SK-N-SH (cell line): ENCODE data around the gene ZNF776. TPM values are rescaled to one million over a fixed set of nuclear protein-coding genes. Genes with fewer than 3 reads are reported as not detected.

Experiments
- CTCF ChIA-PET: fragments of 300-600, 350-600 bp; formaldehyde crosslinking; extraction: SDS; loops from one replicate; lab custom pipeline; 2021; lab: Yijun Ruan, JAX
- POLR2A ChIA-PET: fragments of 350-600 bp; sonication (Branson Sonifier 250); formaldehyde crosslinking; extraction: SDS; loops from one replicate; lab custom pipeline; 2020; ENCODE audit warnings: antibody characterized with exemption, inconsistent platforms; lab: Yijun Ruan, JAX
- DNase-seq: peaks from one replicate; pipeline ENCODE4 v3.0.0; 2012
- H2AFZ ChIP-seq: fragments of 200-600 bp; sonication (generic); 2 replicates; pipeline ENCODE4 v1.8.1; 2016; ENCODE audit warnings: antibody characterized with exemption, mild to moderate bottlenecking, low read depth
- H3F3A ChIP-seq: fragments of 200-600 bp; sonication (generic); replicated peaks from 2 replicates; pipeline ENCODE3; 2016; ENCODE audit warnings: antibody characterized with exemption, mild to moderate bottlenecking; ENCODE audit not compliant: insufficient read depth
- H3K27ac ChIP-seq, 2 experiments: fragments of 200-500 bp in 1 of 2; fragments of 200-600 bp in 1 of 2; sonication (Bioruptor generic) in 1 of 2; sonication (generic), shearing (Covaris generic) in 1 of 2; 2 replicates each; pipeline versions ENCODE4 v1.5.1 to v1.6.1; 2014 to 2016; ENCODE audit warnings: low read depth in 2 of 2, inconsistent platforms in 1 of 2, low read length in 1 of 2, mild to moderate bottlenecking in 1 of 2, mixed read lengths in 1 of 2
- H3K27me3 ChIP-seq: fragments of 200-600 bp; sonication (generic), shearing (Covaris generic); 2 replicates; pipeline ENCODE4 v1.6.1; 2016; ENCODE audit warnings: mixed run types; ENCODE audit not compliant: insufficient read depth
- H3K36me3 ChIP-seq, 2 experiments: fragments of 200-500 bp in 1 of 2; fragments of 200-600 bp in 1 of 2; sonication (Bioruptor generic) in 1 of 2; sonication (generic) in 1 of 2; replicated peaks in 1 of 2; 2 replicates each; pipeline versions ENCODE3 to v1.5.1; 2014 to 2016; ENCODE audit warnings: low read length in 1 of 2, mild to moderate bottlenecking in 1 of 2; ENCODE audit not compliant: insufficient read depth in 2 of 2, control insufficient read depth in 1 of 2
- H3K4me1 ChIP-seq, 2 experiments: fragments of 200-500 bp in 1 of 2; fragments of 200-600 bp in 1 of 2; sonication (Bioruptor generic) in 1 of 2; sonication (generic), shearing (Covaris generic) in 1 of 2; 2 replicates each; pipeline versions ENCODE4 v1.5.1 to v1.6.1; 2014 to 2016; ENCODE audit warnings: low read depth in 1 of 2, low read length in 1 of 2, mixed run types in 1 of 2; ENCODE audit not compliant: insufficient read depth in 2 of 2, control insufficient read depth in 1 of 2
- H3K4me2 ChIP-seq: fragments of 200-600 bp; sonication (generic), shearing (Covaris generic); 2 replicates; pipeline ENCODE4 v1.6.1; 2017; ENCODE audit warnings: mixed run types
- H3K4me3 ChIP-seq, 2 experiments: fragments of 200-500 bp in 1 of 2; fragments of 200-600 bp in 1 of 2; sonication (Bioruptor generic) in 1 of 2; sonication (generic), shearing (Covaris generic) in 1 of 2; 2 replicates each; pipeline versions ENCODE4 v1.5.1 to v1.8.1; 2014 to 2016; ENCODE audit warnings: low read depth in 2 of 2, inconsistent platforms in 1 of 2, low read length in 1 of 2, mild to moderate bottlenecking in 1 of 2, mixed read lengths in 1 of 2, moderate library complexity in 1 of 2
- H3K79me2 ChIP-seq: fragments of 200-600 bp; sonication (generic); 2 replicates; pipeline ENCODE4 v1.8.1; 2017; ENCODE audit warnings: mild to moderate bottlenecking; ENCODE audit not compliant: insufficient read depth
- H3K9ac ChIP-seq: fragments of 200-600 bp; sonication (generic); 2 replicates; pipeline ENCODE4 v1.6.1; 2017; ENCODE audit warnings: mixed run types
- H3K9me2 ChIP-seq: fragments of 200-600 bp; sonication (generic); 2 replicates; pipeline ENCODE4 v1.6.1; 2017; ENCODE audit warnings: mixed run types
- H3K9me3 ChIP-seq: fragments of 200-600 bp; sonication (generic); 2 replicates; pipeline ENCODE4 v1.6.1; 2017; ENCODE audit warnings: mixed run types, mild to moderate bottlenecking, moderate library complexity
- H4K20me1 ChIP-seq: fragments of 200-600 bp; sonication (generic); 2 replicates; pipeline ENCODE4 v1.6.1; 2017; ENCODE audit warnings: mild to moderate bottlenecking, mixed run types; ENCODE audit not compliant: insufficient read depth
- FOSL2 ChIP-seq: IDR thresholded peaks from 2 replicates; pipeline ENCODE4 v1.4.0; 2012; ENCODE audit warnings: low read depth, mild to moderate bottlenecking, moderate library complexity, borderline replicate concordance
- FOXJ3 ChIP-seq: sonication (generic); formaldehyde crosslinking; IDR thresholded peaks from 2 replicates; pipeline ENCODE4 v1.5.1; 2020; ENCODE audit warnings: mild to moderate bottlenecking, missing genetic modification reagents
- FOXM1 ChIP-seq: IDR thresholded peaks from 2 replicates; pipeline ENCODE4 v1.4.0; 2012; ENCODE audit warnings: low read depth, mild to moderate bottlenecking
- JUND ChIP-seq: IDR thresholded peaks from 2 replicates; pipeline ENCODE4 v1.4.0; 2012
- MEF2A ChIP-seq: IDR thresholded peaks from 2 replicates; pipeline ENCODE4 v1.4.0; 2012; ENCODE audit warnings: low read depth, borderline replicate concordance
- MXI1 ChIP-seq: IDR thresholded peaks from 2 replicates; pipeline ENCODE4 v1.6.1; 2012; ENCODE audit warnings: mild to moderate bottlenecking, low read depth, low read length, improper control_type of control experiment
- RAD21 ChIP-seq: IDR thresholded peaks from 2 replicates; pipeline ENCODE4 v1.6.1; 2012; ENCODE audit warnings: mild to moderate bottlenecking, low read length
- RCOR1 ChIP-seq: fragments of 150-350 bp; IDR thresholded peaks from 2 replicates; pipeline ENCODE4 v1.6.1; 2017; ENCODE audit warnings: antibody characterized with exemption, low read length
- RXRA ChIP-seq: IDR thresholded peaks from 2 replicates; pipeline ENCODE4 v1.4.0; 2012; ENCODE audit warnings: low read depth, mild to moderate bottlenecking, borderline replicate concordance
- SMC3 ChIP-seq: IDR thresholded peaks from 2 replicates; pipeline ENCODE4 v1.6.1; 2012; ENCODE audit warnings: low read depth, low read length, improper control_type of control experiment
- TAF1 ChIP-seq: IDR thresholded peaks from 2 replicates; pipeline ENCODE4 v1.6.1; 2012; ENCODE audit warnings: low read depth, mild to moderate bottlenecking, low read length, moderate library complexity, borderline replicate concordance
- TCF12 ChIP-seq: IDR thresholded peaks from 2 replicates; pipeline ENCODE4 v1.4.0; 2012
- TEAD4 ChIP-seq: IDR thresholded peaks from 2 replicates; pipeline ENCODE4 v1.4.0; 2012; ENCODE audit warnings: mild to moderate bottlenecking, borderline replicate concordance; ENCODE audit not compliant: insufficient read depth
- YY1 ChIP-seq: IDR thresholded peaks from 2 replicates; pipeline ENCODE4 v1.4.0; 2012; ENCODE audit warnings: low read depth, mild to moderate bottlenecking
- whole genome bisulfite sequencing: methylation state at CpG from one replicate; pipeline ENCODE4 v1.1.6; 2017; ENCODE audit warnings: low lambda C conversion rate; 5-methylcytosine and 5-hydroxymethylcytosine counted together
- polyA plus RNA-seq, 3 experiments: library from polyadenylated mRNA; depleted of rRNA; stranded (reverse); fragments of >200 nt; gene quantifications; 2 replicates each; pipeline ENCODE4 v1.2.3, GENCODE V29; 2012
- TF ChIP-seq, protein P1 (sequence below): fragments of 150-350 bp; IDR thresholded peaks from 2 replicates; pipeline ENCODE4 v1.6.1; 2017; ENCODE audit warnings: antibody characterized with exemption, low read length, low read depth, borderline replicate concordance

Gene ZNF776
- polyA plus RNA-seq, 1 of the 3 experiments (the other 2 are of a cell fraction) = 7.5 TPM

DNA sequence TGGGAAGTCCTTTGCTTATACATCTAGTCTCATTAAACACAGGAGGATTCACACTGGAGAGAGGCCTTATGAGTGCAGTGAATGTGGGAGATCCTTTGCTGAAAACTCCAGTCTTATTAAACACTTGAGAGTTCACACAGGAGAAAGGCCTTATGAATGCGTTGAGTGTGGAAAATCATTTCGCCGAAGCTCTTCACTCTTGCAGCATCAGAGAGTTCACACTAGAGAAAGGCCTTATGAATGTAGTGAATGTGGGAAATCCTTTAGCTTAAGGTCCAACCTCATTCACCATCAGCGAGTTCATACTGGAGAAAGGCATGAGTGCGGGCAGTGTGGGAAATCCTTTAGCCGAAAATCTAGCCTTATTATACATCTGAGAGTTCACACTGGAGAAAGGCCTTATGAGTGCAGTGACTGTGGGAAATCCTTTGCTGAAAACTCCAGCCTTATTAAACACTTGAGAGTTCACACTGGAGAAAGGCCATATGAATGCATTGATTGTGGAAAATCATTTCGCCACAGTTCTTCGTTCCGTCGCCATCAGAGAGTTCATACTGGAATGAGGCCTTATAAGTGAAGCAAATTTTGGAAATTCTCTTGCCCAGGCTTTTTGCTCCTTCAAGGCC, 32.7 kb downstream of the ZNF776 start:
- 92% methylated on average over 10 of the region's 10 CpGs for WGBS
- Histone ChIP-seq H3K27me3 (no peaks in the 10 kb centered on the region), H3K4me2 (no peak overlapping the region), H2AFZ (no peak overlapping the region), H3K36me3 (peaks cover 26 to 45% of the 10 kb centered on the region in 2 experiments), H3K4me1 (no peaks in the 10 kb centered on the region), H3F3A (no peaks in the 10 kb centered on the region), H3K27ac (no peak overlapping the region), H4K20me1 (no peaks in the 10 kb centered on the region), H3K79me2 (peaks cover 34% of the 10 kb centered on the region; the same call in 1 of the 2 replicates), H3K9ac (no peak overlapping the region), H3K9me3 (0 out of 2 replicates have a peak, but pooled peaks cover 4% of the 10 kb centered on the region), H3K9me2 (no peaks in the 10 kb centered on the region)
- ChIA-PET POLR2A (no interaction called here), CTCF (no interaction called here)
- TF ChIP-seq RXRA (no peak), MXI1 (no peak), SMC3 (no peak), FOSL2 (no peak), YY1 (no peak), JUND (no peak), TAF1 (no peak), FOXM1 (no peak), RAD21 (no peak), FOXJ3 (CRISPR knock-in tag) (no peak), RCOR1 (no peak), TEAD4 (no peak), MEF2A (no peak)
- TF ChIP-seq, protein P1, sequence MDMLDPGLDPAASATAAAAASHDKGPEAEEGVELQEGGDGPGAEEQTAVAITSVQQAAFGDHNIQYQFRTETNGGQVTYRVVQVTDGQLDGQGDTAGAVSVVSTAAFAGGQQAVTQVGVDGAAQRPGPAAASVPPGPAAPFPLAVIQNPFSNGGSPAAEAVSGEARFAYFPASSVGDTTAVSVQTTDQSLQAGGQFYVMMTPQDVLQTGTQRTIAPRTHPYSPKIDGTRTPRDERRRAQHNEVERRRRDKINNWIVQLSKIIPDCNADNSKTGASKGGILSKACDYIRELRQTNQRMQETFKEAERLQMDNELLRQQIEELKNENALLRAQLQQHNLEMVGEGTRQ = no peak
- TF ChIP-seq, all 33 proteins: peak for 0
- no peak for DNase-seq
- no peak overlapping the region; a peak in 1 of 4 replicates for H3K4me3 ChIP-seq

DNA sequence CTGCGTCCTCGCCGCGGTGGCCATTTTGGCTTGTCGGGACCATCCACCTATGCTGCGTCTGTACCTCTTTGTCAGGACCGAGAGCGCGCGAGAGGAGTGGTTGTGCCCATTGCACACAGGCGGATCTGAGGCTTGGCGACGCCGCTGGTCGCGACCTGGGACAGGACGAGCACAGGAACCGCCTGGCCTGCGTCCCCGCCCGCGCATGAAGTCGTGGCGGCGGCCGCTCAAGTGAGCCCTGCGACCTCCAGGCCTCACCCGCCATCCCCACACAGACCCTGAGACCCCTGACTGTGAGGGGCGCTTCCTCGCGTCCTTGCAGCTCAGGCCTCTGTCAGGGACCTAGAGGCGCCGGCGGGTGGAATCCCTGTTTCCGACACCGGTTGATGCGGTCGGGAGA, 39.7 kb downstream of the ZNF776 start:
- H3K4me3 ChIP-seq = peak overlapping the region in 1 of 2 experiments; percentile 2; a peak in 1 of 4 replicates
- H3K27ac ChIP-seq = no peak overlapping the region
- H3K27me3 ChIP-seq = no peaks in the 10 kb centered on the region
- H3K4me1 ChIP-seq = no peaks in the 10 kb centered on the region
- CTCF ChIA-PET = no interaction called here
- TF ChIP-seq TEAD4 (no peak), TCF12 (no peak), RAD21 (no peak)
- TF ChIP-seq, all 33 proteins: peak for 0
- Histone ChIP-seq H3K36me3 (peaks cover 4 to 23% of the 10 kb centered on the region in 2 experiments), H3F3A (no peaks in the 10 kb centered on the region), H3K79me2 (peaks cover 8% of the 10 kb centered on the region; the same call in 1 of the 2 replicates), H4K20me1 (no peaks in the 10 kb centered on the region), H3K9me2 (no peaks in the 10 kb centered on the region), H3K9me3 (no peaks in the 10 kb centered on the region), H3K9ac (no peak overlapping the region), H3K4me2 (no peak overlapping the region), H2AFZ (no peak overlapping the region)
- no peak for DNase-seq
- 96% methylated on average over 38 of the region's 38 CpGs for WGBS
- POLR2A ChIA-PET = no interaction called here
